NCI-H1930 (cell line): ENCODE results near the gene CCT2.

ENCODE experiments used
- DNase-seq, 2 experiments: peaks; one replicate each; lab custom pipeline; 2025; lab: John Stamatoyannopoulos, UW

Gene CCT2

DNA sequence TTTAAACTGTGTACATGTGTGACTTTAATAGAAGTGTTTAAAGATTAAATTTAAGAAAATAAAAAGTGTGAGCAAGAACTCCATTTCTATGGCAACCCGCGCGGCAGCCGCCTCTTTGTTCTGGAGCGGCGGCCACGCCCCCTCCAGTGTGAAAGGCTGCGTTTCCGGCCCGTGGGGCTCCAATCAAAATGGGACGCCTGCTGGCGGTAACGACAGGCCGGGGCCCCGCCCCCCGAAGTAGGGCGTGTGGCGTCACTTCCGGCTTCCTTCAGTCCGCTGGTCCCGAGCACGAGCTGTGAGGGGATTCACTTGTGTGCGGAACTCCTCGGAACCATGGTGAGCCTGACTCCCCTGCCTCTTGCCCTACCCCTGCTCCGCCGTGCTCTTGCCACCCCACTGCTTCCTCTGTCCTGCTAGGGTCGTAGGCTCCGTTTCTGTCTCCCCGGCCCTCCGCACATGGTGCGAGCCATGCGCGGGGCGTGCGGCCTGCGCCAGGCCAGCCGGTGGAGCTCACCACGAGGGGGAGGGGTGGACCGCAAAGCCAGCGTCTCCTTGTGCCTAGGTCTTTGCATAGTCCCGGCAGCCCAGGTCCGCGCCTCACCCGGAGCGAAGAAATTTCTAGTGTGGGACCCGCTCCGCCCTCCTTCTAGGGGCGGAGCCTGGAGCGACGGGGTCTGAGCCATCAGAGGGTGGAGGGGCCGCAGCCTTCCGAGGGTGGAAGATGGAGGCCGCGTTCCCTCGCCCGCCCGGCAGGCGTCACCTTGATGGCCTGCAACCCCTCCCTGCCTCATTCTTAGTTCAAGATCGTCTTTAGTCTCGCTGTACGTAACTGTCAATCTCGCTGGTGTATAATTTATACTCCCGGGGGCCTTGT is at the start of gene CCT2:
Gene CCT2 (plus strand): TSS at position 271 of the 874 bp plus-strand sequence. CDS start 63 bp downstream, at position 334.
- peak; percentile 93 to 96 for DNase-seq

DNA sequence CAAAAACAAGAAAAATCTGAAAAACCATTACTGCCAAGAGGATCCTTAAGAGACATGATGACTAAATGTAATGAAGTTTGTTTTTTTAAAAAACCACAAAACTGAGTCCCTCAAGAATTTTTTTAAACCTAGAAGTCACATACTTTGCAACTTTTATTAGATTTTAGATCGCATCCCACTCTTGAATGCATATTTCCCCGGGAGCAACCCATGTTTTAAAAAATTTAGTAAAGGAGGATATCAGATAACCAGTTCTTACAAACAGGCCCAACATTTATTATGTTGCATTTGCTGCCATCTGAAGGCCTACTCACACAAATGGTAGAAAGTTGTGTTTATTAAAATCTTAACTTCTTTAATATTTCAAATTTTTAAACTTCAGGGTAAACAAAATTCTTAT is 44.3 kb upstream of the CCT2 start:
- no peak for DNase-seq

DNA sequence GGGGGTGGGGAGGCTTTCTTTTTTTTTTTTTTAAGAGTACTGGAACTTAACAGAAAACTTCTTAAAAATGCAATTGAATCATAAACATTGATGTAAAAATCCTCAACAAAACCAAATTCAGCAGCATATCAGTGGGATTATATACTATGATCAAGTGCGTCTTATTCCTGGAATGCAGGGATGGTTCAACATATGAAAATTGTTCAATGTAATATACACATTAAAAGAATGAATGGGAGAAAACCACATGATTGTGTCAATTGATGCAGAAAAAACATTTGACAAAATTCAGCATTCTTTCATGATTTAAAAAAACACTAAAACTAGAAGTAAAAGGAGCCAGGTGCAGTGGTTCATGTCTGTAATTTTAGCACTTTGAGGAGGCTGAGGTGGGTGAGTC is 41.2 kb upstream of the CCT2 start:
- DNase-seq: no peak

DNA sequence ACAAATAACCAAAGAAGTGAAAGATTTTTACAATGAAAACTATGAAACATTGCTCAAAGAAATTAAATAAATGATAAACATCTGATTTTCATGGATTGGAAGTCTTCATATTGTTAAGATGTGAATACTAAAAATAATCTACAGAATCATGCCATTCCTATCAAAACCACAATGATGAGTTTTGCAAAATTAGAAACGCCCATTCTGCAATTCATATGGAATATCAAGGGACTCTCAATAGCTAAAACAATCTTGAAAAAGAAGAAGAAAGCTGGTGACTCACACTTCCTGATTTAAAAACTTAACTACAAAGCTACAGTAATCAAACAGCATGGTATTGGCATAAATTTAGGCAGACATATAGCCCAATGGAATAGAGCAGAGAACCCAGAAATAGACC is 40.2 kb upstream of the CCT2 start:
- no peak for DNase-seq

- DNase-seq: no peak
These were observed 38.4 kb upstream of the CCT2 start for GRCh38 chr12:69546693-69547438.

- no peak for DNase-seq
These were observed 36.6 kb upstream of the CCT2 start for GRCh38 chr12:69548687-69549086.

DNA sequence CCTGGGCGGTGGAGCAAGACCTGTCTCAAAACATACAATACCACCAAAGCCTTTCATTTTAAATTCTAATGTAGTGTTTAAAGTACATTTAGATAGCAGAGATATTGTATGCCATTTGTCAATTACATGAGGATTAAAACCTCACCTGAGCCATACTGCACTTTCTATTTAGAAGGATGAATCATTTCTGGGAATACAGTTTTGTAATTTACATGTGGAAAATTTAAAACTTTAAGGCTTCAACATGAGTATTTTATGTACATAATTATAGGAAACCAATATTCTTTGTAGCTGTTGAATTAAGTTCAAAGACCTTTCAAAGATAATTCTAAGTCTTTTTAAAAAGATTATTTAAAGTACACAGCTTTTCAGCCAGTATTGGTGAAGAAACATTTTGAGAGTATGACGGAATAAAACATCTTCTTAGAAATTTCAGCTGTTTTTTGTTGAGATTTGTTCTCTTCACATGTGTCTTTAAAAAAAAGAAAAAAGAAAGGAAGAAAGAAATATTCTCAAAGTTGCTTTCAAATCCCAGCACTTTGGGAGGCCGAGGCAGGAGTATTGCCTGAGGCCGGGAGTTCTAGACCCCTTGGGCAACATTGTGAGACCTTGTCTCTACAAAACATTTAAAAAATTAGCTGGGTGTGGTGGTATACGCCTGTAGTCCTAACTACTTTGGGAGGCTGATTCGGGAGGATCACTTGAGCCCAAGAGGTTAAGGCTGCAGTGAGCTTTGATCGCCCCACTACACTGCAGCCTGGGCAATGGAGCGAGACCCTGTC is 34.5 kb upstream of the CCT2 start:
- no peak for DNase-seq

DNA sequence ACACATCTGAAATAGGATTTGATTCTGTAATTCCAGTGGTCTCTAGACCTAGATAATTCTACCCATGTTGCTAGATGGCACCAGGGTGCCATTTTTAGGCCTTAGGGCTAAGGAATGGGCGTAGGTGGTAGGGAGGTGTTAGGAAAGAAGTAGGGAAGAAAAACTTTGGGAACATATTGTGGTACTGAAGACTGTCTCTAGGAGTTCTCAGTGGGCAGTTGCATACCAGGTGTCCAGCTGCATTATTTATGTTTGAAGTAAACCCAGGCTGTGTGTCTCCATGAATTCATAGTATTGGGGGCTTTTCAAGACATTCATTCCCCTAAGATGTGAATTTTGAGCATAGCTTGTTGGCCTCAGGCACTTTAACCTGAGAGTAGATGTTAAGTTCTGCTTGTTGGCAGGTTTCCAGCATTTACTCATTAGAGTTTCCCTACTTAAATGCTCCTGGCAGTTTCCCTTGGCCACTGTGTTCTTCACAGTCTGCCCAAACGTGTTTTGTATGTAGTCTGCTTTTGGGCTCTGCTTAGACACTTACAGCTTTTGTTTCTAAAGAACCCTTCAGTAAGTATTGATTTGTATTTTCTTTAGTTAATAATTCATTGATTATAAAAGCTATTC is 31.5 kb upstream of the CCT2 start:
- no peak for DNase-seq

- no peak for DNase-seq
These were observed 29.8 kb upstream of the CCT2 start for GRCh38 chr12:69555461-69555860.

GRCh38 chr12:69556383-69556782 is 28.9 kb upstream of the CCT2 start:
- no peak for DNase-seq

GRCh38 chr12:69563166-69563762 is 22.0 kb upstream of the CCT2 start:
- no peak for DNase-seq

DNA sequence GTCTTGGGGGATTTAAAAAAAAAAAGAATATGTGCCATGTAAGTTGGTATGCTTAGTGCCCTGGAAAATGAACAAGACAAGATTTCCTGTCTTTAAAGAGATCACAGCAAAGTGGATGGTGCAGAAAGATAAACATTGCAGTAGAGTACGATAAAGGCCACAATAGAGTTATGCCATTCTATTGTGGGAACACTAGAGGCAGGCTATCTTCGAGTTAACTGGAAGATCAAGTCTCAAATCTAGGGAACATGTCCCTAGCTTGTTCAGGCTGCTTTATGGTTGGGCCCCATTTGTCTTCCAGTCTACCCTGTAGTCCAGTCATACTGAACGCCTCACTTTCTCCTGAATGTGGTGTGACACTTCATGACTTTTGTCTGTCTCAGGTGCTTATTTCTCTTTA is 18.7 kb upstream of the CCT2 start:
- DNase-seq: no peak

- DNase-seq: no peak
These were observed 16.0 kb upstream of the CCT2 start for GRCh38 chr12:69569236-69569635.

GRCh38 chr12:69570000-69570516 is 15.2 kb upstream of the CCT2 start:
- DNase-seq: no peak

DNA sequence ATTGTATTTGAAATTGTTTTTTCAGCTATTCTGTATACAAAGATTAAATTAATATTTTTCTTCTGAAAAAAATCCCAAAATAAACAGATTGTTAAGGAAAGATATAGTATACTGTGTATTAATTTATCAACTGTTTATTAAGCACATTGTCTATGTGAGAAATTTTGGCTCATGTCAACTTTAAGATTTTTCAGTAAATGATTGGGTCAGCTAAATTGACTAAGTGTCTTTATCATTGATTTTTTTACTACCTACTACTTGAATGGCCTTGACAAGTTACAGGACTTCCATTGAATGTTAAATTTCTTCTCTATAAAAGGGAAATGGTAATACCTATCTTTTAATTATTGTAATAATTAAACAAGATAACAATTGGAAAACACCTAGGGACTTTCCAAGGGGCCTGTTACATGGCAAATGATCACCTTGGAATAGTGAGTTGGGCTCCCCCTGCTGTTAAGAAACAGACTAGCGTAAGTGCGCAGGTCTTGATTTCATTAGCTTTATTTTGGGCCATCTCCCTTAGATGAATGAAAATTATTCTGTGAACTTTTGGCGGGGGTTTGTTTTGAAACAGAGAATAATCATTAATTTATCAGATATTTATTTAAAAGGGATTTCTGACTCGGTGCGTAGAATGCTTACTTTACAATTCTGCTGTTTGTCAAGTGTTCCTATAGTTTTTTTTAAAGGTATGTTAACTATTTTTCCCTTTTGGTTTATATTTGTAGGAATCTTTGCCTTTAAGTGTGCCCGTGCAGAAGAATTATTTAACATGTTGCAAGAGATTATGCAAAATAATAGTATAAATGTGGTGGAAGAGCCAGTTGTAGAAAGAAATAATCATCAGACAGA is 14.5 kb upstream of the CCT2 start:
- peak; percentile 5 to 19 for DNase-seq

DNA sequence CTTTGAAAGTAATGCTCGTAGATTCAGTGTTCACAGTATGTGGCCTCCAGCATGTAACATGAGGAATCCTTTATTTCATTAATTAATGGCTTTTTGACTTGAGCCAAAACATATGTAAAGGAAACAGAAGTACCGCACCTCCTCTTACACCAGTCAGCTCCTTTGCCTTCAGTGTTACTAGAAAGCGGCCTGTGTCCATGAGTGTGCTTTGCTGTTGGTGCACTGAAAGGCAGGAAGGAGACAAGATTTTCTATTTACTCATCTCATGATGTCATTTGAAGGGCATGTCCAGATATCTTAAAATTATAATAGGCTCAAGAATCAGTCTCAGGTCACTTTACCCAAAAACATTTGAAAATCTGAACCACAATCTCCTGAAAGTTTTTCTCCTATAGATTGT is 9.9 kb upstream of the CCT2 start:
- no peak for DNase-seq

DNA sequence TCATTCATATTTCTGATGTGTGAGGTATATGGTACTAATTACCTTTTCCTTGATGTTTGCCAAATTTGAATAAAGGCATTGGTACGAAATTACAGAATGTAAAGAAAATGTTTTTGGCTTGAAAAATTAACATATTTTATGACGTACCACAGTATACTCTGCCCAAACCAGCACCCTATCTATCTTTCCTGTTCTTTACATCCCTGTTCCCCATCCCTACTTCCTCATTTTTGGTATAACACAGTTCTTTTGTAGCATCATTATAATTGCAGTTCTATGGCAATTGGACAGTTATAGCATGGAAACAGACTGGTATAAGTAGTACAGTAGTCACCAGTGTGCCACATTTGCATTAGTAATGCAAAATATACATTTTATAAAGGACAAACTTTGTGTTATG is 7.0 kb upstream of the CCT2 start:
- DNase-seq: no peak

DNA sequence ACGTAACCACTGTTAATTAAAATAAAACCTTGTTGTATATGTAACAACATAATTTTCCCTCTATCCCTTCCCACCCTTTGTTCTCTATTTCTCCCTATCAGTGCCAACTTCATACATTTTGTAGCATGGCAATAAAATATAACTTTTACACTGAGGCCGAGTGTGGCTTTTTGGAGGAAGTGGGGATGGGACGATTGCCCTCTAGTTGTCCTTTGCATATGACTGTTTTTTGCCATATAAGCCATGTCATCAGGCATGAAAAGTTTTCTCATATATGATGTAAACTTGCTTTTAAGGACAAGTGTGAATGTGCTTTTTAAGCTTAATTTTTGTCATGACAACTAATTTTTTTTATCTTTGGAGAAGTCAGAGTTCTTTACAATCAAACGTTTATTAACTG is 6.2 kb upstream of the CCT2 start:
- no peak for DNase-seq

DNA sequence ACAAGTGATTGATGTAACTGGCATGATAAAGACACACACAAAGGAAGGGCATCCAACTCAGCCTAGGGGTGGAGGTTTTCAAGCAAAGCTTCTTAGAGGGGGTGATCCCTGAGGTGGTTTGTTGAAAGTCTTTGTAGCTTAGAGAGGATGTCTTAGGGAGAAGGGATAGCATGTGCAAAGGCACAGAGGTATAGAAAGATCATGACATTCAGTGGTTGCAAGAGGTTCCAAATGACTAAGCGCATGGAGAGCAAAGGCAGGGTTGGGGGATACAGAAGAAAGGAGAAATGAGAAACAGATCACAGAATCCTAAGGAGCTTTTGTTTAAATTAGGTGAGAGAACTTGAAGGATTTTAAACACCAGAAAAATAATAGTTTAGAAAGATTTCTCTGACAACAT is 5.2 kb upstream of the CCT2 start:
- no peak for DNase-seq

DNA sequence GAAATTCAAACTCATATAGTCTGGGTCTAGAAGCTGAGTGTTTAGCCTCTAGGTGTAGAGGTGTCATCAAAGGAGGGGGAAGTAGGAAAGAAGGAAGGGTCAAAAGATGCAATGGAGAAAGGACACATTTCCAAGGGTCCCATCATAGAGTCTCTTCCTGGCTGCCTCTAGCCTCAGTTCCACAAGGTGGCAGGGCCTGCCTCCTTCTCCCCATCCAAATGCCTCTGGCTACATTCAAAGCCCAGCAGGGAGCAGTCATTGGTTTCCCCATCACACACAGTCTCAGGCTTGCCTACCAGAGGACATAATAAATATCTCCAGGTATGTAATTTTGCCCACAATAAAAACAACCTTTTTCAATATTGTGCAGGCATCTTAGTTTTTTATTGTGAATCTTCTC is 2.1 kb upstream of the CCT2 start:
- DNase-seq: peak; percentile 22 to 23
